Left lung (tissue), 10 donors: Measurements from ENCODE around the gene CASP10. TPM values are rescaled to one million over a fixed set of nuclear protein-coding genes. Genes with fewer than 3 reads are reported as not detected.

Experiments
- ATAC-seq: fragments of 200-7000 bp; cut with Tn5 transposase; one replicate; pipeline ENCODE4 v1.9.1; 2020; ENCODE audit warnings: moderate library complexity
- DNase-seq, 4 donors: peaks; one replicate each; pipeline ENCODE4 v3.0.0-alpha.2; 2013 to 2020
- H3K27ac ChIP-seq, 2 donors: fragments of 200-600 bp; sonication (generic) in 1 of 2; one replicate each; pipeline versions ENCODE4 v1.5.0 to v1.8.0; 2020 to 2021
- H3K27me3 ChIP-seq, 2 donors: fragments of 200-600 bp; sonication (generic) in 1 of 2; one replicate each; pipeline versions ENCODE4 v1.5.0 to v1.8.0; 2020 to 2021
- H3K36me3 ChIP-seq, 2 donors: fragments of 200-600 bp; sonication (generic) in 1 of 2; one replicate each; pipeline versions ENCODE4 v1.5.0 to v1.8.0; 2020 to 2021
- H3K4me1 ChIP-seq, 2 donors: fragments of 200-600 bp; one replicate each; pipeline ENCODE4 v1.8.0; 2021
- H3K4me3 ChIP-seq, 2 donors: fragments of 200-600 bp; sonication (generic) in 1 of 2; one replicate each; pipeline versions ENCODE4 v1.5.0 to v1.8.0; 2020 to 2021; ENCODE audit warnings: mild to moderate bottlenecking in 1 of 2
- H3K9me3 ChIP-seq, 2 donors: fragments of 200-600 bp; sonication (generic) in 1 of 2; one replicate each; pipeline versions ENCODE4 v1.5.0 to v1.8.0; 2020 to 2021
- intact Hi-C, 2 donors: fragments of 100-400 bp; cut with DNase I; formaldehyde crosslinking; loops; one replicate each; pipeline versions ENCODE4 v1.11.2 to v1.14.2; 2022
- polyA plus RNA-seq, 6 donors: library from polyadenylated mRNA; unstranded; fragments of 120-200 nt; gene quantifications; one replicate each; pipeline ENCODE4 v1.2.1, GENCODE V29; 2013; ENCODE audit not compliant: insufficient read length in 6 of 6
- total RNA-seq, 2 donors: library from RNA; stranded (reverse); fragmentation: NEBNext Ultra II Directional; extraction: Animal tissue kit (Norgen Biotek cat#: 25700); gene quantifications; one replicate each; pipeline ENCODE4 v1.2.1, GENCODE V29; 2021
- TF ChIP-seq, protein P1 (sequence below), 2 donors: fragments of 200-600 bp; sonication (generic) in 1 of 2; IDR thresholded peaks; one replicate each; pipeline versions ENCODE4 v1.5.0 to v1.8.0; 2021; ENCODE audit warnings: antibody characterized with exemption in 2 of 2
- donor health status: DM: no; HTN: yes; CAD: no.
- donor health status: DM: no; HTN: no; CAD: no.

Gene CASP10
- total and polyA plus RNA-seq, 8 donors = 14.6 to 31.5 (median 17.8) TPM

DNA sequence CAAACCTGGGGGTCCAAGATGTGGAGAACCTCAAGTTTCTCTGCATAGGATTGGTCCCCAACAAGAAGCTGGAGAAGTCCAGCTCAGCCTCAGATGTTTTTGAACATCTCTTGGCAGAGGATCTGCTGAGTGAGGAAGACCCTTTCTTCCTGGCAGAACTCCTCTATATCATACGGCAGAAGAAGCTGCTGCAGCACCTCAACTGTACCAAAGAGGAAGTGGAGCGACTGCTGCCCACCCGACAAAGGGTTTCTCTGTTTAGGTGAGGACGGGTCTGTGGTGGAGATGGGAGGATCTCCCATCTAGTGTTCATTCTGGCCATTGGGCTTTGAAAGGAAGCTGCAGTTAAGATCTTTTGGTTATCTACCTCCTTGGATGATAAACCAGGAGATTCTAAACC is 2.9 kb downstream of the CASP10 start:
- peaks cover 0 to 1% of the 10 kb centered on the region in 2 donors for H3K9me3 ChIP-seq
- H3K4me3 ChIP-seq = peak overlapping the region in 1 of 2 donors; percentile 64
- H3K27ac ChIP-seq = no peak overlapping the region
- no peaks in the 10 kb centered on the region for H3K27me3 ChIP-seq
- DNase-seq = no peak
- intact Hi-C loops = no loop called here
- H3K36me3 ChIP-seq = peaks cover 0 to 41% of the 10 kb centered on the region in 2 donors
- TF ChIP-seq, protein P1, sequence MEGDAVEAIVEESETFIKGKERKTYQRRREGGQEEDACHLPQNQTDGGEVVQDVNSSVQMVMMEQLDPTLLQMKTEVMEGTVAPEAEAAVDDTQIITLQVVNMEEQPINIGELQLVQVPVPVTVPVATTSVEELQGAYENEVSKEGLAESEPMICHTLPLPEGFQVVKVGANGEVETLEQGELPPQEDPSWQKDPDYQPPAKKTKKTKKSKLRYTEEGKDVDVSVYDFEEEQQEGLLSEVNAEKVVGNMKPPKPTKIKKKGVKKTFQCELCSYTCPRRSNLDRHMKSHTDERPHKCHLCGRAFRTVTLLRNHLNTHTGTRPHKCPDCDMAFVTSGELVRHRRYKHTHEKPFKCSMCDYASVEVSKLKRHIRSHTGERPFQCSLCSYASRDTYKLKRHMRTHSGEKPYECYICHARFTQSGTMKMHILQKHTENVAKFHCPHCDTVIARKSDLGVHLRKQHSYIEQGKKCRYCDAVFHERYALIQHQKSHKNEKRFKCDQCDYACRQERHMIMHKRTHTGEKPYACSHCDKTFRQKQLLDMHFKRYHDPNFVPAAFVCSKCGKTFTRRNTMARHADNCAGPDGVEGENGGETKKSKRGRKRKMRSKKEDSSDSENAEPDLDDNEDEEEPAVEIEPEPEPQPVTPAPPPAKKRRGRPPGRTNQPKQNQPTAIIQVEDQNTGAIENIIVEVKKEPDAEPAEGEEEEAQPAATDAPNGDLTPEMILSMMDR (IDR thresholded peaks at IDR 0.05) = no peak
- H3K4me1 ChIP-seq = peaks cover 4 to 56% of the 10 kb centered on the region in 2 donors
- ATAC-seq = no peak

DNA sequence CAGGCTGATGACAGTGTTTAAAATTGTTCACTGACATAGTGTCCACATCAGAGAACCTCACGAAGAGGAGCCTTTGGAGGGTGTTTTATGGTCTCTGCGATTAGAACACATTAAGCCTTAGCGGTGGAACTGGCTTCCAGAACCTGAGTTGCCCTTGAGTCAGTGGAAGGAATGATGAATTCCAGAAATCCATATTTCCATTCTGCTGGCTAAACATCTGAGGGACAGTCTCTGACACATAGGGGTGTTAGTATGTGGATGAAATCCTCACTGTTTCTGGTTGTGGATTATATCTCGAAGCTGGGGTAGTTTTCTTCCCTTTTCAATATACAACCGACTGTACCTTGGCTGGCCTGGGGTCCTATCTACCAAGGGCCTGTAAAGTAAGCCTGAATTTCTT is 4.0 kb downstream of the CASP10 start:
- DNase-seq (no peak), ATAC-seq (no peak)
- Histone ChIP-seq H3K4me1 (peaks cover 4 to 63% of the 10 kb centered on the region in 2 donors), H3K36me3 (peaks cover 0 to 41% of the 10 kb centered on the region in 2 donors), H3K9me3 (peaks cover 0 to 1% of the 10 kb centered on the region in 2 donors), H3K27ac (no peak overlapping the region), H3K4me3 (no peak overlapping the region), H3K27me3 (no peaks in the 10 kb centered on the region)
- intact Hi-C loops = no loop called here
- TF ChIP-seq, protein P1 (IDR thresholded peaks at IDR 0.05) = no peak

DNA sequence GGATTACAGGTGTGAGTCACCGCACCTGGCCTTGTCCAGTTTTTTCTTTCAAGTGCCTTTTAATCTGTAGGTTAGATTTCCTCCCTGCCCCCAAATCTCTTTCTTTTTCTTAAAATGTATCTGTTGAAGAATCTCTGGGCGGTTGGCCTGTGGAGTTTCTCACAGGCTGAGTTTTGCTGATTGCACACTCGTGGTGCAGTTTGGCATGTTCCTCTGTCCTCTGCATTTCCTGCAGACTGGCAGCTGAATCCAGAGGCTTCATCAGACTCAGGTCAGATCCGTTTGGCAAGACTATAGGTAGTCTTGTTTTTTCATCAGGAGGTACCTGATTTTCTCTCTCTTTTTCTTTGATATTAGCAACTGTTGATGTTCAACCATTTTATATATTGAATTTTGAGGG is 5.5 kb downstream of the CASP10 start:
- intact Hi-C loops = no loop called here
- H3K9me3 ChIP-seq = peaks cover 0 to 1% of the 10 kb centered on the region in 2 donors
- no peak overlapping the region for H3K27ac ChIP-seq
- no peak for ATAC-seq
- H3K27me3 ChIP-seq = no peaks in the 10 kb centered on the region
- H3K36me3 ChIP-seq = peaks cover 0 to 48% of the 10 kb centered on the region in 2 donors
- H3K4me3 ChIP-seq = no peak overlapping the region
- TF ChIP-seq, protein P1 (IDR thresholded peaks at IDR 0.05) = no peak
- H3K4me1 ChIP-seq = peaks cover 4 to 72% of the 10 kb centered on the region in 2 donors
- DNase-seq = no peak

DNA sequence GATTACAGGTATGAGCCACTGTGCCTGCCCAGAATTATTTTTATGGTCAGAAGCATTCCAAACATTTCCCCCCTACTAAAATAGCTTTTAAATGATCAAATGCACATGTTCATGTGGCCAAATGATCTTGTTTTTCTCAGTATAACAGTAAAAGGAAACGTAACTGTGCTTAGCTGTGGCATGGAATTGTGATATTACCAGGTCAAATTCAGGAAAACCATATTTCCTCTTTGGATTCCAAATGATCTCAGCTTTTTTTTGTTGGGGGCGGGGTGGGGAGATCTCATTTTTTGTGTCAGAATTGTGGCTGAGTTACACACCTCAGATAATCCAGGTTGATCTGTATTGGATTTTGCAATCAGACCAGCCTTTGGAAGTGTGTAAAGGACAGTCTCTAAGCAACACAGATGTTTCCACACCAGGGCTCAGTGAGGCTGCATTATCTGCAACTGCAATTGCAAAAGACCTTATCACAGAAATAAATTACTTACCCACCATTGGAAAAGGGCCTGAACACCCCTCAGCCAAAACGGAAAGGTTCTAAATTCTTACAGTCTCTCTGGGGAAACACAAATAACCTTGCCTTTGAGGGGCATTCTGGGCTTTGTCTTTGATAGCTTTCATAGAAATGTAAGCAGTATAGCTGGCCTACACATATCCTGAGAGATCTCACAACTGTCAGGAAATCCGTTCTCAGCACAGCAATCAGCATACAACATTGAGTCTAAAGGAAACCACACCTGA is 8.4 kb downstream of the CASP10 start:
- Histone ChIP-seq H3K36me3 (peaks cover 0 to 65% of the 10 kb centered on the region in 2 donors), H3K9me3 (peaks cover 0 to 1% of the 10 kb centered on the region in 2 donors), H3K4me1 (peaks cover 0 to 55% of the 10 kb centered on the region in 2 donors), H3K4me3 (no peak overlapping the region), H3K27ac (peak overlapping the region in 1 of 2 donors; percentile 45), H3K27me3 (no peaks in the 10 kb centered on the region)
- ATAC-seq (peak; percentile 39), DNase-seq (no peak)
- intact Hi-C loops = no loop called here
- TF ChIP-seq, protein P1 (IDR thresholded peaks at IDR 0.05) = no peak

DNA sequence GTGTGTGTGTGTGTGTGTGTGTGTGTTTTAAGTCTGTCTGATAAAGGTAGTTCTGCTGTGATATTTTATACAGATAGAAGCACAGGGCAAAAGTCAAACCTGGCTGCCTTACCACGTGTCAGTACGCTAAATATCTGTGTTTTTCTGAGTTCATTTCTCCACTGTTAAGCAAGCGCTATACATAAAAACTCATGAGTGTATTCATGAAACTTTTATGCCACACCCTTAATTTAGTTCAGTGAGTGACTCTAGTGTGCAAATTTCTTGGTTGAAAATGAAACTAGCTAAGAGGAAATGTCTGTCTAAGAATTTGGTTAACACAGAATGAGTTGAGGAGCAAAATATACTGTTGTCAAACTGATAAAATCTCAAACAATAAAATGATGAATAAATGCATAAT is 11.2 kb downstream of the CASP10 start:
- DNase-seq (no peak), ATAC-seq (peak; percentile 55)
- Histone ChIP-seq H3K9me3 (no peaks in the 10 kb centered on the region), H3K4me3 (no peak overlapping the region), H3K4me1 (peaks cover 0 to 45% of the 10 kb centered on the region in 2 donors), H3K27me3 (no peaks in the 10 kb centered on the region), H3K27ac (peak overlapping the region in 1 of 2 donors; percentile 55), H3K36me3 (peaks cover 0 to 58% of the 10 kb centered on the region in 2 donors)
- TF ChIP-seq, protein P1 (IDR thresholded peaks at IDR 0.05) = no peak
- intact Hi-C loops = no loop called here
